Measurements from ENCODE around the gene ADD3. TPM values are rescaled to one million over a fixed set of nuclear protein-coding genes. Genes with fewer than 3 reads are reported as not detected.

The ADD3 gene
- total RNA-seq, 1 experiment from 2014 or later, result 32.4 TPM

GRCh38 chr10:110013630-110014293 lies 6.0 kb downstream of the ADD3 start:
- H3K36me3 ChIP-seq (ENCODE audit: control insufficient read depth, insufficient read depth, low read length), result no peaks in the 10 kb centered on the region
- in situ Hi-C loops (cut with HindIII; ENCODE audit: low pct_unique_long_range_greater_than_20kb, low sequenced_read_pairs), result no loop called here
- DNase-seq (ENCODE audit: low read depth, low spot score) (no peak), ATAC-seq (no peak)
- no peak for TF ChIP-seq CTCF (IDR thresholded peaks at IDR 0.05)
- TF ChIP-seq TCF7L2 (IDR thresholded peaks at IDR 0.05; ENCODE audit: low read depth, low read length), result no peak
- TF ChIP-seq SIN3A (IDR thresholded peaks at IDR 0.05; ENCODE audit: borderline replicate concordance, insufficient read depth, low read depth, low read length), result no peak
- TF ChIP-seq POLR2AphosphoS5 (IDR thresholded peaks at IDR 0.05; ENCODE audit: low read depth, low read length), result no peak
- no peak for TF ChIP-seq REST (IDR thresholded peaks at IDR 0.05; ENCODE audit: insufficient read depth in 1 of 2, low read depth in 2 of 2, low read length in 1 of 2)
- intact Hi-C loops (cut with micrococcal nuclease; ENCODE audit: unreplicated experiment), result no loop called here
- BruUV-seq (replicated peaks), result no TSS peak
- H3K27me3 ChIP-seq (ENCODE audit: control insufficient read depth, insufficient read depth, low read length), result no peaks in the 10 kb centered on the region
- peaks cover 23% of the 10 kb centered on the region for H3K4me1 ChIP-seq (ENCODE audit: control insufficient read depth, insufficient read depth, low read length)
- no peak overlapping the region for H3K27ac ChIP-seq (ENCODE audit: low read length)
- ChIA-PET CTCF (interaction anchor here (0.6 kb wide), 1 partner anchor 208 kb away, joined by 5 read pairs; no protein-coding TSS in a partner anchor), POLR2A (no interaction called here)
- H3K4me3 ChIP-seq (ENCODE audit: low read depth in 2 of 2, low read length in 2 of 2), result no peak overlapping the region
- H3K9me3 ChIP-seq (ENCODE audit: control insufficient read depth, insufficient read depth, low read depth, low read length), result no peaks in the 10 kb centered on the region

GRCh38 chr10:110016039-110016438 lies 8.3 kb downstream of the ADD3 start:
- Histone ChIP-seq H3K27ac (ENCODE audit: low read length) (no peak overlapping the region), H3K9me3 (ENCODE audit: control insufficient read depth, insufficient read depth, low read depth, low read length) (no peaks in the 10 kb centered on the region), H3K4me3 (ENCODE audit: low read depth in 2 of 2, low read length in 2 of 2) (no peak overlapping the region), H3K27me3 (ENCODE audit: control insufficient read depth, insufficient read depth, low read length) (no peaks in the 10 kb centered on the region), H3K4me1 (ENCODE audit: control insufficient read depth, insufficient read depth, low read length) (peaks cover 8% of the 10 kb centered on the region; the same call in 1 of the 2 replicates), H3K36me3 (ENCODE audit: control insufficient read depth, insufficient read depth, low read length) (no peaks in the 10 kb centered on the region)
- CTCF ChIA-PET, result interaction anchor here (1.6 kb wide), 1 partner anchor 132 kb away, joined by 8 read pairs; no protein-coding TSS in a partner anchor
- intact Hi-C loops (cut with micrococcal nuclease; ENCODE audit: unreplicated experiment), result no loop called here
- no peak for TF ChIP-seq SIN3A (IDR thresholded peaks at IDR 0.05; ENCODE audit: borderline replicate concordance, insufficient read depth, low read depth, low read length)
- peak; percentile 78 for TF ChIP-seq CTCF (IDR thresholded peaks at IDR 0.05)
- no peak for TF ChIP-seq POLR2AphosphoS5 (IDR thresholded peaks at IDR 0.05; ENCODE audit: low read depth, low read length)
- in situ Hi-C loops (cut with HindIII; ENCODE audit: low pct_unique_long_range_greater_than_20kb, low sequenced_read_pairs), result no loop called here
- DNase-seq (ENCODE audit: low read depth, low spot score), result no peak
- POLR2A ChIA-PET, result no interaction called here
- no TSS peak for BruUV-seq (replicated peaks)
- peak; percentile 80 for ATAC-seq

All from Panc1 (cell line).